Measurements from ENCODE around the gene GCSAML.

Gene GCSAML

GRCh38 chr1:247529771-247530355 lies 19.1 kb upstream of the GCSAML start:
- H2AFZ ChIP-seq (ENCODE audit: low read depth, low read length): no peak overlapping the region
- ATAC-seq (ENCODE audit: insufficient read depth, low read depth) (no peak), DNase-seq (no peak)
- H3K4me1 ChIP-seq (ENCODE audit: insufficient read depth, low read length): no peaks in the 10 kb centered on the region
- no peak overlapping the region for H3K27ac ChIP-seq (ENCODE audit: low read length)
- no peak overlapping the region for H3K9ac ChIP-seq (ENCODE audit: low read depth, low read length)
- no peak overlapping the region for H3K4me2 ChIP-seq (ENCODE audit: insufficient read depth, low read length)
- H3K9me3 ChIP-seq (ENCODE audit: insufficient read depth, low read length, severe bottlenecking): no peaks in the 10 kb centered on the region
- no peaks in the 10 kb centered on the region for H3K27me3 ChIP-seq (ENCODE audit: insufficient read depth, low read length, poor library complexity)
- no peak overlapping the region for H3K4me3 ChIP-seq (ENCODE audit: low read depth in 1 of 2, low read length in 2 of 2)
- H3K79me2 ChIP-seq (ENCODE audit: insufficient read depth, low read length): no peaks in the 10 kb centered on the region
- no peaks in the 10 kb centered on the region for H3K36me3 ChIP-seq (ENCODE audit: insufficient read depth, low read length)
- TF ChIP-seq, protein P1, sequence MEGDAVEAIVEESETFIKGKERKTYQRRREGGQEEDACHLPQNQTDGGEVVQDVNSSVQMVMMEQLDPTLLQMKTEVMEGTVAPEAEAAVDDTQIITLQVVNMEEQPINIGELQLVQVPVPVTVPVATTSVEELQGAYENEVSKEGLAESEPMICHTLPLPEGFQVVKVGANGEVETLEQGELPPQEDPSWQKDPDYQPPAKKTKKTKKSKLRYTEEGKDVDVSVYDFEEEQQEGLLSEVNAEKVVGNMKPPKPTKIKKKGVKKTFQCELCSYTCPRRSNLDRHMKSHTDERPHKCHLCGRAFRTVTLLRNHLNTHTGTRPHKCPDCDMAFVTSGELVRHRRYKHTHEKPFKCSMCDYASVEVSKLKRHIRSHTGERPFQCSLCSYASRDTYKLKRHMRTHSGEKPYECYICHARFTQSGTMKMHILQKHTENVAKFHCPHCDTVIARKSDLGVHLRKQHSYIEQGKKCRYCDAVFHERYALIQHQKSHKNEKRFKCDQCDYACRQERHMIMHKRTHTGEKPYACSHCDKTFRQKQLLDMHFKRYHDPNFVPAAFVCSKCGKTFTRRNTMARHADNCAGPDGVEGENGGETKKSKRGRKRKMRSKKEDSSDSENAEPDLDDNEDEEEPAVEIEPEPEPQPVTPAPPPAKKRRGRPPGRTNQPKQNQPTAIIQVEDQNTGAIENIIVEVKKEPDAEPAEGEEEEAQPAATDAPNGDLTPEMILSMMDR (IDR thresholded peaks at IDR 0.05; ENCODE audit: borderline replicate concordance, extremely low read depth, low read length, poor library complexity, severe bottlenecking): no peak
- no peak for TF ChIP-seq EZH2 (IDR thresholded peaks at IDR 0.05; ENCODE audit: borderline replicate concordance, low read depth, low read length, severe bottlenecking)
- no peaks in the 10 kb centered on the region for H4K20me1 ChIP-seq (ENCODE audit: insufficient read depth, low read length)

DNA sequence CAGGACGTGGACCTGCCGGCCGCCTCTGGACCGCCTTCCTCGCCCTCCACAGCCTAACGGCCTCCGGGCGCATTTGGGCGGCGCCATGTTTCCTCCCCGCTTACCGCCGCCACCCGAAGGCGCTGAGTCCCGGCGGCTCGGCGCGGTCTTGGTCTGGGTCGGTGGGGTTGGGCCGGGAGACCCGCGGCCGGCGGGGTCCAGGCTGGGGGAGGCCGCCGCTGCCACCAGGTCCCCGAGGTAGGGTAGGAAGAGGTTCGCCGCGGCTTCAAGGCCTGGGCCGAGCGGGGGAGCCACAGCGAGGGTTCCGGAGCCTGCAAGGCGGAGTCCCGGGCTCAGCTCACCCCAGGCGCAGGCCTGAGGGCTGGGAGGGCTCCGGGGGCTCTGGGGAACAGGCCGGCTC lies 18.1 kb upstream of the GCSAML start:
- no peaks in the 10 kb centered on the region for H3K4me1 ChIP-seq (ENCODE audit: insufficient read depth, low read length)
- no peak overlapping the region for H2AFZ ChIP-seq (ENCODE audit: low read depth, low read length)
- no peak for DNase-seq
- no peak for TF ChIP-seq EZH2 (IDR thresholded peaks at IDR 0.05; ENCODE audit: borderline replicate concordance, low read depth, low read length, severe bottlenecking)
- TF ChIP-seq, protein P1 (IDR thresholded peaks at IDR 0.05; ENCODE audit: borderline replicate concordance, extremely low read depth, low read length, poor library complexity, severe bottlenecking): no peak
- H3K9ac ChIP-seq (ENCODE audit: low read depth, low read length): no peak overlapping the region
- H3K27me3 ChIP-seq (ENCODE audit: insufficient read depth, low read length, poor library complexity): no peaks in the 10 kb centered on the region
- no peak overlapping the region for H3K4me2 ChIP-seq (ENCODE audit: insufficient read depth, low read length)
- H3K27ac ChIP-seq (ENCODE audit: low read length): no peak overlapping the region
- H3K4me3 ChIP-seq (ENCODE audit: low read depth in 1 of 2, low read length in 2 of 2): no peak overlapping the region
- no peak for ATAC-seq (ENCODE audit: insufficient read depth, low read depth)
- no peaks in the 10 kb centered on the region for H4K20me1 ChIP-seq (ENCODE audit: insufficient read depth, low read length)
- H3K79me2 ChIP-seq (ENCODE audit: insufficient read depth, low read length): no peaks in the 10 kb centered on the region
- no peaks in the 10 kb centered on the region for H3K36me3 ChIP-seq (ENCODE audit: insufficient read depth, low read length)
- no peaks in the 10 kb centered on the region for H3K9me3 ChIP-seq (ENCODE audit: insufficient read depth, low read length, severe bottlenecking)

DNA sequence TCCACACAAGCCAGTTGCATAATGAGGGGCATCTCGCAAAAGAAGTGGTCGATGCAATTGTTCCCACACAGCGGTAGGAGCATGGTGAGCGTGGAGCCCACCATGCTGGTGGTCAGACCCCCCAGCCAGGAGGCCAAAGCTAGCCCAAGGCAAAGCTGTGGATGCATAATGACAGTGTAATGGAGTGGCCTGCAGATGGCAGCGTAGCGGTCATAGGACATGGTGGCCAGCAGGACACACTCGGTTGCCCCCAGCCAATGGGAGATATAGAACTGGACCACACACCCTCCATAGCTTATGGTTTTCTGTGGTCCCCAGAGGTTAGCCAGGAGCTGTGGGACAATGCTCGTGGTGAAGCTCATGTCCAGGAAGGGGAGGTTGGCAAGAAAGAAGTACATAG lies 17.0 kb upstream of the GCSAML start:
- H3K9me3 ChIP-seq (ENCODE audit: insufficient read depth, low read length, severe bottlenecking): no peaks in the 10 kb centered on the region
- no peaks in the 10 kb centered on the region for H3K4me1 ChIP-seq (ENCODE audit: insufficient read depth, low read length)
- H3K4me2 ChIP-seq (ENCODE audit: insufficient read depth, low read length): no peak overlapping the region
- no peaks in the 10 kb centered on the region for H3K27me3 ChIP-seq (ENCODE audit: insufficient read depth, low read length, poor library complexity)
- no peak overlapping the region for H3K27ac ChIP-seq (ENCODE audit: low read length)
- H3K9ac ChIP-seq (ENCODE audit: low read depth, low read length): no peak overlapping the region
- no peak for ATAC-seq (ENCODE audit: insufficient read depth, low read depth)
- TF ChIP-seq, protein P1 (IDR thresholded peaks at IDR 0.05; ENCODE audit: borderline replicate concordance, extremely low read depth, low read length, poor library complexity, severe bottlenecking): no peak
- no peak for TF ChIP-seq EZH2 (IDR thresholded peaks at IDR 0.05; ENCODE audit: borderline replicate concordance, low read depth, low read length, severe bottlenecking)
- H4K20me1 ChIP-seq (ENCODE audit: insufficient read depth, low read length): no peaks in the 10 kb centered on the region
- H2AFZ ChIP-seq (ENCODE audit: low read depth, low read length): no peak overlapping the region
- no peaks in the 10 kb centered on the region for H3K36me3 ChIP-seq (ENCODE audit: insufficient read depth, low read length)
- no peak for DNase-seq
- no peak overlapping the region for H3K4me3 ChIP-seq (ENCODE audit: low read depth in 1 of 2, low read length in 2 of 2)
- H3K79me2 ChIP-seq (ENCODE audit: insufficient read depth, low read length): no peaks in the 10 kb centered on the region

GRCh38 chr1:247535402-247535801 lies 13.5 kb upstream of the GCSAML start:
- H3K36me3 ChIP-seq (ENCODE audit: insufficient read depth, low read length): no peaks in the 10 kb centered on the region
- H3K4me3 ChIP-seq (ENCODE audit: low read depth in 1 of 2, low read length in 2 of 2): no peak overlapping the region
- no peaks in the 10 kb centered on the region for H3K9me3 ChIP-seq (ENCODE audit: insufficient read depth, low read length, severe bottlenecking)
- no peak overlapping the region for H3K9ac ChIP-seq (ENCODE audit: low read depth, low read length)
- no peak overlapping the region for H3K27ac ChIP-seq (ENCODE audit: low read length)
- H3K79me2 ChIP-seq (ENCODE audit: insufficient read depth, low read length): no peaks in the 10 kb centered on the region
- ATAC-seq (ENCODE audit: insufficient read depth, low read depth): no peak
- no peaks in the 10 kb centered on the region for H3K4me1 ChIP-seq (ENCODE audit: insufficient read depth, low read length)
- DNase-seq: no peak
- no peak overlapping the region for H2AFZ ChIP-seq (ENCODE audit: low read depth, low read length)
- no peak overlapping the region for H3K4me2 ChIP-seq (ENCODE audit: insufficient read depth, low read length)
- TF ChIP-seq EZH2 (IDR thresholded peaks at IDR 0.05; ENCODE audit: borderline replicate concordance, low read depth, low read length, severe bottlenecking): no peak
- TF ChIP-seq, protein P1 (IDR thresholded peaks at IDR 0.05; ENCODE audit: borderline replicate concordance, extremely low read depth, low read length, poor library complexity, severe bottlenecking): no peak
- H3K27me3 ChIP-seq (ENCODE audit: insufficient read depth, low read length, poor library complexity): no peaks in the 10 kb centered on the region
- H4K20me1 ChIP-seq (ENCODE audit: insufficient read depth, low read length): no peaks in the 10 kb centered on the region
